HCT116 (cell line): ENCODE measurements around the gene UBALD2. TPM values are rescaled to one million over a fixed set of nuclear protein-coding genes. Genes with fewer than 3 reads are reported as not detected.
"Not testable (repeated sequence)": the region's sequence is repeated elsewhere in the genome, so short reads cannot be mapped to it uniquely, and the experiment has no call there.

Experiments used
- ATAC-seq: fragments of 200-7000 bp; cut with Tn5 transposase; 2 replicates; pipeline ENCODE4 v1.9.1; 2020; ENCODE audit warnings: mild to moderate bottlenecking, moderate library complexity
- BruUV-seq: library from RNA; stranded (reverse); fragments of 400-500 nt; replicated peaks from 2 replicates; lab custom pipeline; 2021; lab: Mats Ljungman, UMichigan
- CTCF ChIA-PET: fragments of 300-600 bp; sonication (Branson Sonifier 250); formaldehyde crosslinking; loops from one replicate; lab custom pipeline; 2021; ENCODE audit warnings: antibody characterized with exemption; lab: Charles Lee
- POLR2A ChIA-PET: fragments of 300-600, 350-600 bp; sonication (Branson Sonifier 250); formaldehyde crosslinking; loops from one replicate; lab custom pipeline; 2021; ENCODE audit warnings: antibody characterized with exemption; lab: Charles Lee
- RAD21 ChIA-PET, 2 experiments: fragments of 300-600 bp; sonication (Branson Sonifier 250); formaldehyde crosslinking; loops; one replicate each; lab custom pipeline; 2023; ENCODE audit warnings: low total read pairs in 2 of 2; ENCODE audit not compliant: uncharacterized antibody in 2 of 2, unreplicated experiment in 2 of 2, low non-redundant PET in 1 of 2; lab: Charles Lee
- DNase-seq: peaks from one replicate; pipeline ENCODE4 v3.0.0-alpha.2; 2010; ENCODE audit warnings: low read depth, low spot score
- H2AFZ ChIP-seq: fragments of 200-600 bp; shearing (Covaris generic), sonication (generic); 2 replicates; pipeline ENCODE4 v1.6.1; 2017; ENCODE audit warnings: low read depth, mixed run types, mixed read lengths, antibody characterized with exemption, low read length; ENCODE audit not compliant: poor library complexity, severe bottlenecking
- H3K27ac ChIP-seq: 2 replicates; pipeline ENCODE4 v1.5.1; 2012; ENCODE audit warnings: low read depth, low read length
- H3K27me3 ChIP-seq: fragments of 200-600 bp; sonication (generic); 2 replicates; pipeline ENCODE4 v1.6.1; 2016; ENCODE audit warnings: mixed run types, low read length, mixed read lengths; ENCODE audit not compliant: insufficient read depth
- H3K36me3 ChIP-seq, 2 experiments: fragments of 200-500 bp in 1 of 2; fragments of 200-600 bp in 1 of 2; sonication (Bioruptor generic) in 1 of 2; sonication (generic) in 1 of 2; 2 replicates each; pipeline versions ENCODE4 v1.5.1 to v1.6.1; 2014 to 2016; ENCODE audit warnings: low read length in 2 of 2, inconsistent platforms in 1 of 2, mixed read lengths in 1 of 2, mixed run types in 1 of 2; ENCODE audit not compliant: insufficient read depth in 2 of 2, control insufficient read depth in 1 of 2
- H3K4me1 ChIP-seq, 2 experiments: fragments of 200-600 bp in 1 of 2; sonication (generic) in 1 of 2; 2 replicates each; pipeline versions ENCODE4 v1.5.1 to v1.6.1; 2012 to 2017; ENCODE audit warnings: low read length in 2 of 2, inconsistent platforms in 1 of 2, mild to moderate bottlenecking in 1 of 2, mixed read lengths in 1 of 2, mixed run types in 1 of 2, moderate library complexity in 1 of 2; ENCODE audit not compliant: insufficient read depth in 2 of 2, control insufficient read depth in 1 of 2
- H3K4me2 ChIP-seq: fragments of 200-600 bp; sonication (generic); 2 replicates; pipeline ENCODE4 v1.6.1; 2017; ENCODE audit warnings: mixed run types, low read length, mixed read lengths
- H3K4me3 ChIP-seq, 2 experiments: fragments of 200-600 bp in 1 of 2; sonication (generic) in 1 of 2; replicated peaks in 1 of 2; 2 replicates each; pipeline ENCODE4 v1.5.1; 2011 to 2016; ENCODE audit warnings: low read length in 2 of 2, control low read depth in 1 of 2, low read depth in 1 of 2, mild to moderate bottlenecking in 1 of 2, mixed read lengths in 1 of 2, mixed run types in 1 of 2
- H3K79me2 ChIP-seq: fragments of 200-600 bp; sonication (generic); 2 replicates; pipeline ENCODE4 v1.6.1; 2017; ENCODE audit warnings: mild to moderate bottlenecking, mixed run types, low read length, moderate library complexity, mixed read lengths; ENCODE audit not compliant: insufficient read depth
- H3K9ac ChIP-seq: fragments of 200-600 bp; sonication (generic); 2 replicates; pipeline ENCODE4 v1.6.1; 2016; ENCODE audit warnings: low read length, mixed read lengths
- H3K9me2 ChIP-seq: fragments of 200-600 bp; sonication (generic), shearing (Covaris generic); 2 replicates; pipeline ENCODE4 v1.6.1; 2017; ENCODE audit warnings: mixed run types, mild to moderate bottlenecking, moderate library complexity; ENCODE audit not compliant: insufficient read depth
- H3K9me3 ChIP-seq, 2 experiments: fragments of 200-500 bp in 1 of 2; fragments of 200-600 bp in 1 of 2; sonication (Bioruptor generic) in 1 of 2; sonication (generic) in 1 of 2; 2 replicates each; pipeline ENCODE4 v1.6.1; 2014 to 2017; ENCODE audit warnings: low read length in 2 of 2, mixed read lengths in 2 of 2, inconsistent platforms in 1 of 2, low read depth in 1 of 2, mild to moderate bottlenecking in 1 of 2, mixed run types in 1 of 2, moderate library complexity in 1 of 2; ENCODE audit not compliant: control insufficient read depth in 1 of 2, insufficient read depth in 1 of 2
- H4K20me1 ChIP-seq: fragments of 200-600 bp; sonication (generic), shearing (Covaris generic); 2 replicates; pipeline ENCODE4 v1.6.1; 2017; ENCODE audit warnings: mixed run types, mild to moderate bottlenecking, moderate library complexity; ENCODE audit not compliant: insufficient read depth
- ATF3 ChIP-seq: IDR thresholded peaks from 2 replicates; pipeline ENCODE4 v1.6.1; 2012
- CBX3 ChIP-seq: IDR thresholded peaks from 2 replicates; pipeline ENCODE4 v1.6.1; 2012; ENCODE audit warnings: low read depth
- CTCF ChIP-seq, 3 experiments: fragments of 200-600 bp in 1 of 3; sonication (generic) in 1 of 3; IDR thresholded peaks in 2 of 3; conservative IDR thresholded peaks in 1 of 3; 2 replicates each; pipeline ENCODE4 v1.5.1; 2012 to 2017; ENCODE audit warnings: low read depth in 2 of 3, low read length in 2 of 3, antibody characterized with exemption in 1 of 3, borderline replicate concordance in 1 of 3, control low read depth in 1 of 3, mild to moderate bottlenecking in 1 of 3, mixed read lengths in 1 of 3, mixed run types in 1 of 3, moderate library complexity in 1 of 3; ENCODE audit not compliant: insufficient read depth in 1 of 3
- EGR1 ChIP-seq: IDR thresholded peaks from 2 replicates; pipeline ENCODE4 v1.6.1; 2012; ENCODE audit warnings: low read depth
- ELF1 ChIP-seq: IDR thresholded peaks from 2 replicates; pipeline ENCODE4 v1.6.1; 2012; ENCODE audit warnings: low read depth, borderline replicate concordance
- EZH2 ChIP-seq: fragments of 200-600 bp; sonication (generic); IDR thresholded peaks from 2 replicates; pipeline ENCODE4 v1.6.1; 2017; ENCODE audit warnings: antibody characterized with exemption, mixed run types
- EZH2phosphoT487 ChIP-seq: fragments of 200-600 bp; IDR thresholded peaks from 2 replicates; pipeline ENCODE4 v1.6.1; 2018; ENCODE audit warnings: antibody characterized with exemption, borderline replicate concordance
- FOSL1 ChIP-seq: IDR thresholded peaks from 2 replicates; pipeline ENCODE4 v1.6.1; 2012; ENCODE audit warnings: low read depth
- JUND ChIP-seq: IDR thresholded peaks from 2 replicates; pipeline ENCODE4 v1.6.1; 2012
- POLR2AphosphoS5 ChIP-seq: IDR thresholded peaks from 2 replicates; pipeline ENCODE4 v1.6.1; 2011; ENCODE audit warnings: mild to moderate bottlenecking, low read depth, low read length, moderate library complexity
- RAD21 ChIP-seq: IDR thresholded peaks from 2 replicates; pipeline ENCODE4 v1.6.1; 2012; ENCODE audit warnings: low read depth, mild to moderate bottlenecking
- SP1 ChIP-seq: IDR thresholded peaks from 2 replicates; pipeline ENCODE4 v1.6.1; 2012; ENCODE audit warnings: low read depth
- TCF7L2 ChIP-seq: IDR thresholded peaks from 2 replicates; pipeline ENCODE4 v1.7.0; 2011; ENCODE audit warnings: borderline replicate concordance, inconsistent platforms; ENCODE audit not compliant: insufficient read depth, insufficient read length; ENCODE audit errors: extremely low read depth
- YY1 ChIP-seq: IDR thresholded peaks from 2 replicates; pipeline ENCODE4 v1.6.1; 2011; ENCODE audit warnings: low read length, low read depth, moderate library complexity, mild to moderate bottlenecking; ENCODE audit not compliant: insufficient replicate concordance; ENCODE audit errors: extremely low read depth
- ZBTB33 ChIP-seq: IDR thresholded peaks from 2 replicates; pipeline ENCODE4 v1.6.1; 2011; ENCODE audit warnings: mild to moderate bottlenecking, low read length, moderate library complexity; ENCODE audit not compliant: insufficient replicate concordance; ENCODE audit errors: extremely low read depth
- intact Hi-C: fragments of 100-400 bp; cut with micrococcal nuclease; formaldehyde crosslinking; loops from 2 replicates; pipeline ENCODE4 v1.10.0; 2022
- total RNA-seq: library from RNA; stranded (reverse); gene quantifications from one replicate; pipeline ENCODE4 v1.2.1, GENCODE V29; 2021; ENCODE audit not compliant: unreplicated experiment

The UBALD2 gene
- total RNA-seq, 1 experiment from 2014 or later, result 94.3 TPM

- CTCF ChIA-PET, result no interaction called here
Measured at GRCh38 chr17:76223802-76224201, 41.3 kb upstream of the UBALD2 start.

GRCh38 chr17:76225373-76226086 is 39.6 kb upstream of the UBALD2 start:
- H3K9me2 ChIP-seq, H2AFZ ChIP-seq, H3K4me1 ChIP-seq, H3K27ac ChIP-seq, H3K9ac ChIP-seq, H3K4me3 ChIP-seq, intact Hi-C loops, H3K79me2 ChIP-seq, CTCF ChIA-PET, POLR2A ChIA-PET, ATAC-seq, H3K9me3 ChIP-seq, H3K36me3 ChIP-seq, DNase-seq, RAD21 ChIA-PET, H4K20me1 ChIP-seq, H3K4me2 ChIP-seq, BruUV-seq: not testable (repeated sequence)
- H3K27me3 ChIP-seq, result peaks cover 11% of the 10 kb centered on the region; the same call in 1 of the 2 replicates

More at GRCh38 chr17:76223802-76224201, 41.3 kb upstream of the UBALD2 start:
- Histone ChIP-seq H2AFZ (no peak overlapping the region), H3K27ac (no peak overlapping the region), H3K79me2 (no peaks in the 10 kb centered on the region), H3K27me3 (no peaks in the 10 kb centered on the region), H3K9ac (no peak overlapping the region), H3K4me2 (no peak overlapping the region), H3K4me1 (no peaks in the 10 kb centered on the region), H3K36me3 (no peaks in the 10 kb centered on the region), H4K20me1 (no peaks in the 10 kb centered on the region), H3K4me3 (no peak overlapping the region), H3K9me3 (no peaks in the 10 kb centered on the region), H3K9me2 (no peaks in the 10 kb centered on the region)
- ATAC-seq (no peak), DNase-seq (no peak)
- ChIA-PET RAD21 (no interaction called here), POLR2A (no interaction called here)
- BruUV-seq, result no TSS peak
- no peak for TF ChIP-seq FOSL1
- TF ChIP-seq YY1, result no peak
- TF ChIP-seq RAD21, result no peak
- TF ChIP-seq SP1, result no peak
- TF ChIP-seq EGR1, result no peak
- TF ChIP-seq JUND, result no peak
- no peak for TF ChIP-seq EZH2
- no peak for TF ChIP-seq CBX3
- TF ChIP-seq CTCF (IDR thresholded peaks at IDR 0.05 in 2 of 3, conservative IDR thresholded peaks at IDR 0.05 in 1 of 3; ENCODE audit: borderline replicate concordance in 1 of 3, insufficient read depth in 1 of 3, low read depth in 2 of 3, low read length in 2 of 3), result no peak
- no peak for TF ChIP-seq POLR2AphosphoS5
- TF ChIP-seq ELF1, result no peak
- TF ChIP-seq ATF3, result no peak
- TF ChIP-seq EZH2phosphoT487, result no peak
- no peak for TF ChIP-seq ZBTB33
- no peak for TF ChIP-seq TCF7L2
- intact Hi-C loops, result no loop called here
